Hematopoietic multipotent progenitor cell treated with erythropoietin and hydrocortisone succinate and interleukin-3 and kit ligand, for 6 days (in vitro differentiated cells): ENCODE measurements around the gene STX8.

Source experiments
- DNase-seq: peaks from one replicate; pipeline ENCODE4 v3.0.0-alpha.2; 2015

The STX8 gene

GRCh38 chr17:9332132-9332494, 243.5 kb downstream of the STX8 start:
- DNase-seq, result no peak

GRCh38 chr17:9331279-9332131, 244.1 kb downstream of the STX8 start:
- DNase-seq, result no peak

GRCh38 chr17:9330611-9331271, 244.9 kb downstream of the STX8 start:
- DNase-seq, result no peak

DNA sequence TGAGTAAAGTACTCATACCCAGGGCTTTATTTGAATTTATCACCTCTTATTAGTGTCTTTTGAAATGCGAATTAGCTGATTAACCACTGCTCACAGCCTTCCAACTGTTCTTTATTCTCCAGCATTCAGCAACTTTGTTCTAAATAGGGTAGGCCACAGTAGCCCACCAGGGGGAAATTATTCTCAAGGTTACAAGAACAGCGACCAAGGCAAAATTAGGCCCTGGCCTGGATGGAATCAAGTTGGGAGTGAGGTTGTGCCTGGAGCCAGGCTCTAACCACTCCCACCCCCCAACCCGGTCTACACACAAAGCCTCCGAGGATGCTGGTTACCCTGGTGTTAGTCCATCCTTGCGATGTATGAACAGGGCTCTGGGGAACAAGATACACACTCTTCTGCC, 245.5 kb downstream of the STX8 start:
- DNase-seq, result no peak

DNA sequence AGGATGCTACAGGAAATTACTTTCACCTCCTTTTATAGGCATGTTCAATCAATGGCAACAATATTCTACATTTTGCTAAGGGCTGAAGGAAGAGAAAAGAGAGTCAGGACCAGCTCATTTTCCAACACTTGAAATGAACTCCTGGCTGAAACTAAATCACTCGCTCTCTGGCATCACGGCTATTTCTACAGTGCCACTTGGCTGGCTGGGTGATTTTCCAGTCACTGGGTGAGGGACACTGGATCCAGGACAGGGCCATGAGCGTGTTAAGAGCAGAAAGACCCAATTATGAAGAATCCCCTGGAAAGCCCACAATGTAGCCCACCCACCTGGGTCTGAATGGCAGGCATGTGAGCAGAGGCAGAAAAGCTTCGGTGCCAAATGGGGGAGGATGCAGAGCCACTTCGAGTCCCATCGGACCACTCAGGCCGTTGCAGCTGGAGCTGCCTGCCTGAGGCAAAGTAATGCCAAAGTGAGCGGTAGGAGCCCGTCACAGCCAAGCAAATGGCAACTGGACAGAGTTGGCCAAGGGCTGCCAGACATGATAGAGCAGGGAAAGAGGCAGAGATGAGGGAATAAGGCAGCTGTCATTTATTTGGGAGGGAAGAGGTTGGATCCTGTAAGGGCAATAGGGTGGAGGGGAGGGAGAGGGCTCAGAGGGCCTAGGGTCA, 246.2 kb downstream of the STX8 start:
- no peak for DNase-seq

GRCh38 chr17:9324864-9325263, 250.8 kb downstream of the STX8 start:
- no peak for DNase-seq

GRCh38 chr17:9322326-9322725, 253.3 kb downstream of the STX8 start:
- DNase-seq, result no peak

DNA sequence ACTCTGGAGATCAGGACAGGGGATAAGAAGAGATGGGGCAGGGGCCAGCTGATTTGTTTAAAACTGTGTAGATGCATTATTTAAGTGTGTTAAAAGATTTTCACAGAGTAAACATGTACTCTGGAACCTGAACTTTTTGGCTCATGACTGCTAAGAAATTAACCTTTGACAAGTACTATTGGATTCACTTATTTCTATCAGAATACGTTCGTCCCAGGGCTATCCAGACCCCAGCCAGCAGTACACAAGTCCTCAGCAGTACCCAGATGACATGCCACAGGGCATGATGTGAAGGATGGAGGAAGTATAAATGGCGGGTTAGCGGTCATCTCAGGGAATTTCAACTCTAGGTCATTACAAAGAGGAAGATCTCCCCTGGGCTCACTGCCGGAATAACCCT, 253.7 kb downstream of the STX8 start:
- DNase-seq, result no peak

DNA sequence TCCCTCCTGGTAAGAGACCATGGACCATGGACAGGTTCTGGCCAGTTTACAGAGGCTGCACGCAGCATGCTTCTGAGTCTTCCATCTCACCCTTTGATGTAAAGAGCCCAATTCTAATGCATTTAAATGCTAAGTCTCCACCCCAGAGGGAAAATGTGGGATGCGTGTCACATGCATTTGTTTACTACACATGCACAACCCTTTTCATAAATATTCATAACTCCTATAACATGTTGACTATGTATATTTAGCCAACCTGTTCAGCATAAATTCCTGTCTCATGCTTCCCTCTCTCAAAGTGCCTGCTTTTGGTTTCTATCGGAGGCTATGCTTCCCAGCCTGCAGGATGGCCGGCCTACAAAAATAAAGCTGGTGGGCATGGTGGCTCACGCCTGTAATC, 260.3 kb downstream of the STX8 start:
- DNase-seq, result no peak

DNA sequence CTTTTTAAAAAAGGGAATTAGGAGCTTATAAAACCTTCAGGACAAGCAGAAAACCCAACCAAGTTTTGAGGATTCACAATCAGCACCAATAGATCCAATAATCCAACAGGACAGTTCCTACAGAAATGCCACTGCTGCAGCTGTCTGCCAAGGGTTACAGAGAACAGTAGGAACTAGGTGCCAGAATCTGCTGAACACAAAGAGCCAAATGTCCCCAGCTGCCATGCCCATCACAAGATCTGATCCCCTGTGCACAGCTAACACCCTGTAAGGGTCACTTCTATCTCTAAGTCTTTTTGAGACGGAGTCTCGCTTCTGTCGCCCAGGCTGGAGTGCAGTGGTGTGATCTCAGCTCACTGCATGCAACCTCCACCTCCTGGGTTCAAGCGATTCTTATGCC, 262.3 kb downstream of the STX8 start:
- DNase-seq, result no peak

DNA sequence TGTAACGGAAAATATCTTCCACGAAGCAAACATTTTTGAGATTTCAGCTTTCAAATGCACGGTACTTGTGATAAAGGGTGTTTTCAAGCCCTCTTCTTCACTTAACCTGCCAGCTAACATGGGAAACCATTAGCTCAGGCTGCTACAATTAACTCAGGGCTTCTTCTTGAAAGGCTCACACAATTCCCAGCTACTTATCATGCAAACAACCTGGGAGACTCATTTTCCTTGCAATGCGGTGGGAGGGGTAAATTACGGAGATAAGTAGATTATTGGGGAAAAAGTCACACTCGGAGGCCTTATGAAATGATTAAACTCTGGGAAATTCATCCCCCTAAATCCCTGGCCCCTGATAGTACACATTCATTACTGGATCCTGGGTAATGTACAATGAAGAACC, 266.4 kb downstream of the STX8 start:
- DNase-seq, result no peak

DNA sequence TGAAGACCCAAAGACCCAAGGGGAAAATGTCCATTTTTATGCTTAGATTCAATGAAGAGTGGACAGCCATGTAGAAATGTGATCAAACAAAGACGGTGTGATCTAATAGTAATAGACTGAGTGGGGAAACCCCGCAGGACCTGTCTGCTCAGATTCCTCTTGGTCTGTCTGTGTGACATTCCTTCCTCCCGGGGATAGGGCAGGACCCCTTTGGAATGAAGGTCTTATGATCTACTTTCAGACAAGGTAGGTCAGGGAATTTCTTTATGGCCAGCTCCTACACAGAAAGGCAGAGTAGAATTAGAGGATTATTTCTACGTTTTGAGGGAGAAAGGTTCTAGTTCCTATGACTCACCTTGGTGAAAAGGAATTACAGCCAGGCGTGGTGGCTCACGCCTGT, 267.6 kb downstream of the STX8 start:
- DNase-seq, result no peak

GRCh38 chr17:9307313-9307998, 268.2 kb downstream of the STX8 start:
- DNase-seq, result no peak

GRCh38 chr17:9306086-9306485, 269.5 kb downstream of the STX8 start:
- no peak for DNase-seq

DNA sequence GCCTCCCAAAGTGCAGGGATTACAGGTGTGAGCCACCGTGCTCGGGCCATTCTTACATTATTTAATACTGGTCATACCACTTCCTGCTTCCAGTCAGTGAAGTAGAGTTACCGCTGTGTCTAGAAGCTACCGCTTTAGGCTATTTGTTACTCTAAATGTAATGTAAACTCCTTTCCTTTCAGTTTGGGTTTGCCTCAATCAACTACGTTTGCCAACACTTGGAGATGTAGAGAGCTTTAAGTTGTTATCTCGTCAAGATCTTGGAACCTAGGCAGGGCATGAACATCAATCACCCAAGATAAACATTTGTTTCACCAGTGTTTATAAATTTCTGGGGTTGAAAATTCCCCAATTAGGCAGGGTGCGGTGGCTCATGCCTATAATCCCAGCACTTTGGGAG, 275.9 kb downstream of the STX8 start:
- no peak for DNase-seq

- no peak for DNase-seq
Measured at GRCh38 chr17:9298776-9299295, 276.8 kb downstream of the STX8 start.

DNA sequence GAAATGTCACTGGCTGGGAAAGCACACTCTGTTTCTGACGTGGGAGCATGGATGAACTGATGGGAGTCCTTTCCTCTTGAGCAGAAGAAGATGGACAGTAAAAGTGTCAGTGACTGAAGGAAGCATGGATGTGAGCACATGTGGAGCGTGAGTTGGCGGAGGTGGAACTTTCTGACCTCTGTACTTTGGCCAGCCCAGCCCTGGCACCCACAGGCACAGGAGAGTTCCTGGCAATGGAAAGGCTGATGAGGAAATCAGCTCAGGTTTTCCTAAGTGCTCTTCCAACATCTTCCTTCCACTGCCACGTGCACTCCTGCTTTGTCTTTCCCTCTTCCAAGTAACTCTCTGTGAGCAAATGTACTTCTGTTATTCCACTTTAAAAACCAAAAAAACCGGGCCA, 277.5 kb downstream of the STX8 start:
- no peak for DNase-seq

DNA sequence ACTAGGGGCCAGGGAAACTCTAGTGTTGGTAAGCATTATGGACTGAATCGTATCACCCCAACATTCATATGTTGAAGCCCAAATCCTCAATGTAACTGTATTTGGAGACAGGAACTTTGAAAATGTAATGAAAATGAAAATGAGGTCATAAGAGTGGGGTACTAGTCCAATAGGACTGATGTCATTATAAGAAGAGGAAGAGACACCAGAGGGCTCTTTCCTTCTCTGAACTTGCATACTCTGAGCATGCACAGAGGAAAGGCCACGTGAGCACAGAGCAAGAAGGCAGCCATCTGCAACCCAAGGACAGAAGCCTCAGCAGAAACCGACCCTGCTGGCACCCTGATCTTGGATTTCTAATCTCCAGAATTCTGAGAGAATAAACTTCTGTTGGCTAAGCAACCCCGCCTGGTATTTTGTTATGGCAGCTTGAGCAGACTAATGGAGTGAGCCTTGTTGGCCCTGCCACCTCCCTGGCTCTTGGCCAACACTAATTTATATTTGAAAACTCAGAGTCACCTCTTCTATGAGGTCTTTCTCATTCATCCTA, 280.9 kb downstream of the STX8 start:
- no peak for DNase-seq

- no peak for DNase-seq
Measured at GRCh38 chr17:9292561-9292941, 283.1 kb downstream of the STX8 start.

GRCh38 chr17:9291912-9292560, 283.6 kb downstream of the STX8 start:
- peak; percentile 62 for DNase-seq

DNA sequence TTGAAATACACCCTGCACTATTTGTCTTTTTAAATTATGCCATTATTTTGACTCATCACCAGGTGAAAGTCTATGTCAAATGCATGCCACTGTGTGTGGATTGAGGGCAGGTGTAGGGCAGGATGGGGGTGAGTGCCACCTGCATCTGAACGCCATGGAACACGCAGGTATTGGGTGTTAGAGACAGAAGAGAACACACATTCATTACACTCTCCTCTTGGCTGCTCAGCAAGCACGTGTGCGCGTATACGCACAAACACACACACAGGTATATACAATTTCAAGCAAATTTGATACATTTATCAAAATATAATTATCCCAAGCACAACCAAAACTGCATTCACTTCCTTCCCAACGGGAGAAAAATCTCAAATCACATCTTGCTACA, 285.4 kb downstream of the STX8 start:
- DNase-seq, result no peak

GRCh38 chr17:9287306-9287705, 288.3 kb downstream of the STX8 start:
- DNase-seq, result no peak

- no peak for DNase-seq
Measured at GRCh38 chr17:9286434-9286833, 289.2 kb downstream of the STX8 start.
